HG02970 (cell line): ENCODE data around the gene TNK1.

Experiments
- ATAC-seq: cut with Tn5 transposase; IDR thresholded peaks from one replicate; pipeline ENCODE4 v1.9.1; 2021; ENCODE audit warnings: mild to moderate bottlenecking, moderate library complexity, moderate number of reproducible peaks; ENCODE audit not compliant: unreplicated experiment, low FRiP score

TNK1 gene

DNA sequence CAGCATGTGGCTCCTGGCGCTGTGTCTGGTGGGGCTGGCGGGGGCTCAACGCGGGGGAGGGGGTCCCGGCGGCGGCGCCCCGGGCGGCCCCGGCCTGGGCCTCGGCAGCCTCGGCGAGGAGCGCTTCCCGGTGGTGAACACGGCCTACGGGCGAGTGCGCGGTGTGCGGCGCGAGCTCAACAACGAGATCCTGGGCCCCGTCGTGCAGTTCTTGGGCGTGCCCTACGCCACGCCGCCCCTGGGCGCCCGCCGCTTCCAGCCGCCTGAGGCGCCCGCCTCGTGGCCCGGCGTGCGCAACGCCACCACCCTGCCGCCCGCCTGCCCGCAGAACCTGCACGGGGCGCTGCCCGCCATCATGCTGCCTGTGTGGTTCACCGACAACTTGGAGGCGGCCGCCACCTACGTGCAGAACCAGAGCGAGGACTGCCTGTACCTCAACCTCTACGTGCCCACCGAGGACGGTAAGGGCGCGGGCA lies 27.4 kb downstream of the TNK1 start:
- ATAC-seq, result no peak

DNA sequence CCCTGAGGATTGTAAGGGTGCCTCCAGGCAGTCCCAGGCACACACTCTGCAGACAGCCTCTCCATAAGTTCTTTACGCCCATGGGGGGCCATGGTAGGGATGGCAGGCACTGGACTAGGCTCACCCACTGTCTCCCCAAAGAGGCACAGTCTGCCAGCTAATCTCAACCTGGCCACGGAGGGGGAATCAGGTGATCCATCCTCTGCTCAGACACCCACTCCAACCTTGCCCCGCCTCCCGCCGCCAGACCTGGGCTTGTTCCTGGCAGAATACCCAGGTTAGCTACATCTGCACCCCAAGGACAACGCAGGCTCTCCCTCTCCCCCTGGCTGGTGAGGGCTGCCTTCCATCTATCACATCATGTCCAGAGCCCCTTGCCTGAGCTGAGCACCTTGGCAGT lies 28.0 kb downstream of the TNK1 start:
- no peak for ATAC-seq

GRCh38 chr17:7409716-7410115 lies 28.8 kb downstream of the TNK1 start:
- no peak for ATAC-seq

GRCh38 chr17:7410634-7411426 lies 29.9 kb downstream of the TNK1 start:
- no peak for ATAC-seq

GRCh38 chr17:7411427-7411750 lies 30.5 kb downstream of the TNK1 start:
- ATAC-seq, result no peak

GRCh38 chr17:7413346-7413985 lies 32.6 kb downstream of the TNK1 start:
- ATAC-seq, result no peak

GRCh38 chr17:7414837-7415236 lies 33.9 kb downstream of the TNK1 start:
- no peak for ATAC-seq

- no peak for ATAC-seq
Observed at GRCh38 chr17:7415784-7416183, 34.9 kb downstream of the TNK1 start.

GRCh38 chr17:7416323-7416722 lies 35.4 kb downstream of the TNK1 start:
- no peak for ATAC-seq

- no peak for ATAC-seq
Observed at GRCh38 chr17:7417056-7417655, 36.3 kb downstream of the TNK1 start.

- no peak for ATAC-seq
Observed at GRCh38 chr17:7418472-7419152, 37.7 kb downstream of the TNK1 start.

DNA sequence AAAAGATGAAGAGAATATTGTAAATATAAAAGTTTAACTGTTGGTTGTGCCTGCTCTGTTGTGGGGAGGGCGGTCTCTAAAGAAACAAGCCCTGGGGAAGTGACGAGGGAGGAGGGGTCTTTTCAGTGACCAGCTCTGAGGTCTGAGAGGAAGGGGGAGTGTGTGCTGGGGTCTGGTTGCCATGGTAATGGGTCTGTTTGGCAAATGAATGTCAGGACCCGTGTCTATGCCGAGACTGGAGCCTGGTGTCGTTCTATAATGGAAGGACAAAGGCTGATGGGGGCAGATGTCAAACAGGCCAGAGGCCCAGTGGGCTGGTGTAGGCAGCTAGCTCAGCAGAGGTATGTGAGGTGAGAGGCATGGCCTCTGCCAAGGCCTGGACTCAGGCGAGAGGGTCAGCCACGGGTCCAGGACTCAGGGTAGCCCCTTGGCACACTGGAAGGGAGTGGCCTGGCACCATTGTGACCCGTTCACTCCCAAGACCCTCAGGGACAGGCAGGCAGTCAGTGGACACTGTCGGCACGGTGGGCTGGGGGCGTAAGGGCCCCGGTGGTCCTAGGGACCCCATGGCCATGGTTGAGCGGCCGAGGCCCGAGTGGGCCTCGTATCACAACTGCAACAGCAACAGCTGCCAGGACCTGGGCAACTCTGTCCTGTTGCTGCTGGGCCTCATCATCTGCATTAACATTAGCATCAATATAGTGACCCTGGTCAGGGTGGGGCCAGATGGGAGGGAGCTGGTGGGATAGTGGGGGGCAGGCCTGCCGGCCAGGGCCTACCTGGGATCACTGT lies 39.1 kb downstream of the TNK1 start, which contains the start of gene SPEM1:
Gene SPEM1 (plus strand): TSS at position 506 of the 792 bp plus-strand sequence. CDS start 61 bp downstream, at position 567.
- no peak for ATAC-seq

DNA sequence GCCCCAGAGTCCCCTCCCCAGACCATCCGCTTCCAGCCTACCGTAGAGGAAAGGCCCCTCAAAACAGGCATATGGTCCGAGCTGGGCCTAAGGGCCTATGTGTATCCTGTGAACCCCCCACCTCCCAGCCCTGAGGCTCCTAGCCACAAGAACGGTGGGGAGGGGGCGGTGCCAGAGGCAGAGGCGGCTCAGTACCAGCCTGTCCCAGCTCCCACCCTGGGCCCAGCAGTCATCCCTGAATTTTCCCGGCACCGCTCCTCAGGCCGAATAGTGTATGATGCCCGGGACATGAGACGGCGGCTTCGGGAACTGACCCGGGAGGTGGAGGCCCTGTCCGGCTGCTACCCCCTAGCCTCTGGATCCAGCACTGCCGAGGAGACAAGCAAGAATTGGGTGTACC lies 40.3 kb downstream of the TNK1 start:
- ATAC-seq, result no peak

GRCh38 chr17:7423679-7424078 lies 42.8 kb downstream of the TNK1 start:
- ATAC-seq, result no peak

DNA sequence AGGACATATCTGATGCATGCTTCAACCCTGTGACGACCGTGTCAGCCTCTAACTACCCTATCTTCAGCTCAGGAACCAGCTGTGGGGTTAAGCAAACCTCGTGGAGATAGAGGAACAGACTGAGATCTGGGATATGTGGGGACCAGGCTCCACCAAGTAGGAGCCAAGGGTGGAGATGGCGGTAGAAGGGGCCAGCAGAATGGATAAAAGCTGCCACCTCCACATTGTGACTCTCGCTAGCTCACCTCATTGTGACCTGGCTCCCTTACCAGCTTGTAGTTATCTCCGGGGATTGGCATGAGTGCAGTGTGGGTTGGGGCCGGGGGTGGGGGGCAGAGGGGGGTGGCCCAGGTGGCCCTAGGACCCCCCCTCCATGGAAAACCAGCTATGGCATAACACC lies 44.4 kb downstream of the TNK1 start, which contains the start of gene SPEM2:
Gene SPEM2 (plus strand): TSS at position 301 of the 400 bp plus-strand sequence. CDS start 73 bp downstream, at position 374.
- no peak for ATAC-seq

GRCh38 chr17:7425756-7426155 lies 44.9 kb downstream of the TNK1 start:
- ATAC-seq, result no peak

DNA sequence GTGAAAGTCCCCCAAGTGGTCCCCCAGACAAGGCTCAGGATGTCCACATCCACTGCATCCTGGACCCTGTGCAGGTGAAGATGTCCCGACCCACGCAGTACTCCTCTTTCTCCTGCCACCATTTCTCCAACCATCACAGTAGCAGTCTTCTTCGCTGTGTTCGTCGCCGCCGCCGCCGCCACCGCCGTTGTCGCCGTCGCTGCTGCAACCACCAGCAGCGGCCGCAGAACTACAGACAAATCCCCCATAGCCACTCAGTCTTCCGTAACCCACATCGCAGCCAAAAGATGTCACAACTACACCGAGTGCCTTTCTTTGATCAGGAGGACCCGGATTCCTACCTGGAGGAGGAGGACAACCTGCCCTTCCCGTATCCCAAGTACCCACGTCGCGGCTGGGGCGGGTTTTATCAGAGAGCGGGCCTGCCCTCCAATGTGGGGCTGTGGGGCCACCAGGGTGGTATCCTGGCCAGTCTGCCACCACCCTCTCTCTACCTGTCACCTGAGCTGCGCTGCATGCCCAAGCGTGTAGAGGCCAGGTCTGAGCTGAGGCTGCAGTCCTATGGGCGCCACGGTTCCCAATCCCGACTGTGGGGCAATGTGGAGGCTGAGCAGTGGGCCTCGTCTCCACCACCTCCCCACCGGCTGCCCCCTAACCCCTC lies 45.4 kb downstream of the TNK1 start:
- ATAC-seq, result no peak

DNA sequence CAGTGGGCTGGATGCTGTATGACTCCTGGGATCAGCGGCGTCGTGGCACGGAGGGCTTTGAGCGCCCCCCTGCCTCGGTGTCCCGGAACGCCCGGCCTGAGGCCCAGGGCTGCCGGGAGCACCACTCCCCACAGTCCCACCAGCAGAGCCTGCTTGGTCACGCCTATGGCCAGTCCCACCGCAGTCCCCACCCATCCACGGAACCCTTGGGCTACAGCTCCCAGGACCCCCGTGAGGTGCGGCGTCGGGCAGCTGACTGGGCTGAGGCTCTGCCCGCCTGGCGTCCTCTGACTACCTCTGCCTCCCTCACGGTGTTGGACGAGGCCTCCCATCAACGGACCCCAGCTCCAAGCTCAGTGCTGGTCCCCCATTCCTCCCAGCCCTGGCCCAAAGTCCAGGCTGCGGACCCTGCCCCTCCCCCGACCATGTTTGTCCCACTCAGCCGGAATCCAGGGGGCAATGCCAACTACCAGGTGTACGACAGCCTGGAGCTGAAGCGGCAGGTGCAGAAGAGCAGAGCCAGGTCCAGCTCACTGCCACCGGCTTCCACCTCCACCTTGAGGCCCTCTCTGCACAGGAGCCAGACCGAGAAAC lies 46.1 kb downstream of the TNK1 start:
- no peak for ATAC-seq

DNA sequence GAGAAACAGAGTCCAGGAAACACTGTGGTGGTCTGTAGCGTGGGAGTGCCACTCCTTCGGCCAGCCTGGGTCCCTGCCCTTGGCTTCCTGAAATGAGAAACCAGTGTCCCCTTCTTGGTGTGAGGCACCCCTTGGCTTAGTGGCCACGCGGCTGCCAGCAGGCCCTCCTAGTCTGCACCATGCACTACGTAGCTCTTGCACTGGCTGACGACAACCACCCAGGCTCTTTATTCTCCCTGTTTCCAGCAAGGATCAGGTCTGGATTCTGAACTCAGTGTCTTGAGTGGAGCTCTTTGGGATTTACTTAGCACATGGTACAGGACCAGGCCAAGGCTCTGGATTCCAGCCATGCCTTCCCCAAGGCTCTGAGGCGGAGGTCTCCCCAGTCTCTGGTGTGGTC lies 46.7 kb downstream of the TNK1 start:
- no peak for ATAC-seq
